Endothelial cell of umbilical vein (primary cell): Measurements from ENCODE around the gene UBE2E1. TPM values are rescaled to one million over a fixed set of nuclear protein-coding genes. Genes with fewer than 3 reads are reported as not detected.

Experiments used
- BruUV-seq: library from RNA; stranded (reverse); fragments of 400-500 nt; replicated peaks from 2 replicates; lab custom pipeline; 2021; lab: Mats Ljungman, UMichigan
- CTCF ChIA-PET: fragments of 300-600, 350-600 bp; sonication (Branson Sonifier 250); formaldehyde crosslinking; loops from one replicate; lab custom pipeline; 2021; ENCODE audit warnings: antibody characterized with exemption, inconsistent platforms; lab: Charles Lee
- POLR2A ChIA-PET: fragments of 300-600, 350-600 bp; sonication (Branson Sonifier 250); formaldehyde crosslinking; loops from one replicate; lab custom pipeline; 2021; ENCODE audit warnings: antibody characterized with exemption, inconsistent platforms; lab: Charles Lee
- DNase-seq: peaks from one replicate; pipeline ENCODE4 v3.0.0-alpha.2; 2011; ENCODE audit warnings: low read depth, low spot score
- FAIRE-seq: peaks from 2 replicates; lab custom pipeline; 2011; peaks lifted over from hg19 to GRCh38; lab: Jason Lieb, UNC
- H2AFZ ChIP-seq: 2 replicates; pipeline ENCODE4 v1.6.0; 2012; ENCODE audit warnings: low read depth, low read length, control low read depth, inconsistent platforms
- H3K27ac ChIP-seq: 2 replicates; pipeline ENCODE4 v1.5.1; 2011; ENCODE audit warnings: low read depth, mild to moderate bottlenecking, control low read depth, low read length, moderate library complexity; ENCODE audit not compliant: insufficient read depth
- H3K27me3 ChIP-seq, 2 experiments: 2 replicates each; pipeline versions ENCODE4 v1.6.0 to v1.6.1; 2011; ENCODE audit warnings: low read length in 2 of 2, mixed read lengths in 1 of 2; ENCODE audit not compliant: control insufficient read depth in 2 of 2, insufficient read depth in 2 of 2
- H3K36me3 ChIP-seq, 2 experiments: 2 replicates in 1 of 2; 3 replicates in 1 of 2; pipeline ENCODE4 v1.5.1; 2011; ENCODE audit warnings: low read length in 2 of 2, mild to moderate bottlenecking in 1 of 2, moderate library complexity in 1 of 2; ENCODE audit not compliant: control insufficient read depth in 2 of 2, insufficient read depth in 2 of 2; ENCODE audit errors: extremely low read depth in 1 of 2
- H3K4me1 ChIP-seq: 3 replicates; pipeline ENCODE4 v1.5.1; 2011; ENCODE audit warnings: mild to moderate bottlenecking, low read length; ENCODE audit not compliant: control insufficient read depth, insufficient read depth; ENCODE audit errors: extremely low read depth
- H3K4me2 ChIP-seq: 2 replicates; pipeline ENCODE4 v1.6.1; 2011; ENCODE audit warnings: low read length, control low read depth, mixed read lengths; ENCODE audit not compliant: insufficient read depth
- H3K4me3 ChIP-seq, 3 experiments: fragments of 200-600 bp in 1 of 3; sonication (generic), shearing (Covaris generic) in 1 of 3; replicated peaks in 1 of 3; 2 replicates each; pipeline ENCODE4 v1.5.1; 2011 to 2016; ENCODE audit warnings: control low read depth in 3 of 3, low read length in 3 of 3, mild to moderate bottlenecking in 2 of 3, inconsistent platforms in 1 of 3, low read depth in 1 of 3, moderate library complexity in 1 of 3; ENCODE audit not compliant: insufficient read depth in 1 of 3
- H3K79me2 ChIP-seq: 2 replicates; pipeline ENCODE4 v1.6.0; 2012; ENCODE audit warnings: low read length, inconsistent platforms; ENCODE audit not compliant: control insufficient read depth, insufficient read depth
- H3K9ac ChIP-seq: replicated peaks from 2 replicates; pipeline ENCODE3; 2011; ENCODE audit warnings: low read length, control low read depth; ENCODE audit not compliant: insufficient read depth; ENCODE audit errors: extremely low read depth
- H3K9me1 ChIP-seq: replicated peaks from 3 replicates; pipeline ENCODE4 v1.6.0; 2011; ENCODE audit warnings: mild to moderate bottlenecking, low read length; ENCODE audit not compliant: control insufficient read depth, insufficient read depth; ENCODE audit errors: extremely low read depth
- H3K9me3 ChIP-seq: replicated peaks from 2 replicates; pipeline ENCODE4 v1.5.1; 2012; ENCODE audit warnings: low read length, inconsistent platforms; ENCODE audit not compliant: control insufficient read depth, insufficient read depth
- H4K20me1 ChIP-seq: replicated peaks from 2 replicates; pipeline ENCODE3; 2011; ENCODE audit warnings: mild to moderate bottlenecking, low read length; ENCODE audit not compliant: control insufficient read depth, insufficient read depth; ENCODE audit errors: extremely low read depth
- CTCF ChIP-seq, 2 donors: IDR thresholded peaks; 1 replicate in 1 of 2; 2 replicates in 1 of 2; pipeline ENCODE4 v1.5.1; 2011; ENCODE audit warnings: low read length in 2 of 2, mild to moderate bottlenecking in 2 of 2, moderate library complexity in 2 of 2, control low read depth in 1 of 2, inconsistent platforms in 1 of 2, low read depth in 1 of 2; ENCODE audit not compliant: insufficient read depth in 1 of 2; ENCODE audit errors: extremely low read depth in 1 of 2
- EZH2 ChIP-seq: IDR thresholded peaks from 2 replicates; pipeline ENCODE4 v1.6.1; 2012; ENCODE audit warnings: borderline replicate concordance, low read depth, mild to moderate bottlenecking, moderate library complexity, low read length, inconsistent platforms; ENCODE audit not compliant: severe bottlenecking
- FOS ChIP-seq: IDR thresholded peaks from 2 replicates; pipeline ENCODE4 v1.6.1; 2011; ENCODE audit warnings: mild to moderate bottlenecking, low read length, moderate library complexity, borderline replicate concordance; ENCODE audit not compliant: insufficient read depth
- GATA2 ChIP-seq: IDR thresholded peaks from 2 replicates; pipeline ENCODE4 v1.7.0; 2011; ENCODE audit warnings: low read depth, mild to moderate bottlenecking, moderate library complexity, mixed read lengths, low read length; ENCODE audit not compliant: insufficient read length, insufficient read depth
- JUN ChIP-seq: IDR thresholded peaks from 2 replicates; pipeline ENCODE4 v1.6.1; 2011; ENCODE audit warnings: borderline replicate concordance, low read depth; ENCODE audit not compliant: insufficient read length, insufficient read depth
- MAX ChIP-seq: IDR thresholded peaks from 2 replicates; pipeline ENCODE4 v1.6.1; 2011; ENCODE audit not compliant: insufficient read depth, insufficient read length
- MYC ChIP-seq: IDR thresholded peaks from one replicate; pipeline ENCODE4 v1.6.1; 2011; ENCODE audit warnings: mild to moderate bottlenecking, low read depth, low read length
- POLR2A ChIP-seq: IDR thresholded peaks from 2 replicates; pipeline ENCODE4 v1.6.1; 2012; ENCODE audit warnings: low read depth, mild to moderate bottlenecking, control low read depth, low read length
- POLR2AphosphoS5 ChIP-seq: IDR thresholded peaks from 2 replicates; pipeline ENCODE4 v1.6.1; 2012; ENCODE audit warnings: low read depth, mild to moderate bottlenecking, control low read depth, low read length, moderate library complexity; ENCODE audit not compliant: insufficient read depth
- dilution Hi-C: fragments of 300-500 bp; cut with MboI; formaldehyde crosslinking; loops from one replicate; pipeline ENCODE4 v1.15.0; 2019; ENCODE audit warnings: low sequenced_read_pairs; ENCODE audit not compliant: extremely low pct_ligation_motif_present
- intact Hi-C: fragments of 100-400 bp; cut with micrococcal nuclease; formaldehyde crosslinking; loops from one replicate; pipeline ENCODE4 v1.10.0; 2022
- polyA plus RNA-seq, 4 experiments: library from polyadenylated mRNA; depleted of rRNA in 3 of 4; stranded (reverse) in 3 of 4; unstranded in 1 of 4; fragments of >200 nt; gene quantifications; 2 replicates each; pipeline versions ENCODE4 v1.2.1 to v1.2.3, GENCODE V29; 2011 to 2012; ENCODE audit warnings: missing spikeins in 1 of 4
- total RNA-seq: library from RNA; stranded (reverse); gene quantifications from 2 replicates; pipeline ENCODE4 v1.2.3, GENCODE V29; 2021

Gene UBE2E1
- total and polyA plus RNA-seq, 2 donors (not counting 3 experiments of a cell fraction or from before 2014, with no cell fraction given): 72.7 to 114 TPM

- Histone ChIP-seq H2AFZ (no peak overlapping the region), H3K9me1 (no peaks in the 10 kb centered on the region), H3K4me3 (no peak overlapping the region), H3K27ac (no peak overlapping the region), H3K4me1 (no peaks in the 10 kb centered on the region), H3K27me3 (no peaks in the 10 kb centered on the region), H3K36me3 (no peaks in the 10 kb centered on the region), H4K20me1 (peaks cover 7% of the 10 kb centered on the region), H3K9me3 (no peaks in the 10 kb centered on the region), H3K9ac (no peak overlapping the region), H3K79me2 (peaks cover 63% of the 10 kb centered on the region), H3K4me2 (no peak overlapping the region)
- no peak for TF ChIP-seq GATA2
- no peak for TF ChIP-seq FOS
- no peak for TF ChIP-seq MYC
- TF ChIP-seq EZH2: no peak
- TF ChIP-seq POLR2AphosphoS5: no peak
- no peak for TF ChIP-seq MAX
- TF ChIP-seq POLR2A: no peak
- no peak for TF ChIP-seq JUN
- TF ChIP-seq CTCF (IDR thresholded peaks at IDR 0.05; ENCODE audit: extremely low read depth in 1 of 2, insufficient read depth in 1 of 2, low read depth in 1 of 2, low read length in 2 of 2): no peak
- dilution Hi-C loops (no loop called here), intact Hi-C loops (no loop called here)
- POLR2A ChIA-PET: interaction anchor here (0.6 kb wide), 1 partner anchor 33 kb away, joined by 5 read pairs; no protein-coding TSS in a partner anchor
- no peak for DNase-seq
- no TSS peak for BruUV-seq
- CTCF ChIA-PET: interaction anchor here (1.1 to 4.2 kb wide), 9 partner anchors 9 to 75 kb away, joined by 3 to 49 read pairs (median 4); no protein-coding TSS in a partner anchor
- no peak for FAIRE-seq
Observed at GRCh38 chr3:23836536-23837230, 30.9 kb downstream of the UBE2E1 start.
